NCI-H146 (cell line): ENCODE results near the gene MAP7D1.

ENCODE experiments used
- DNase-seq: peaks from one replicate; lab custom pipeline; 2025; lab: John Stamatoyannopoulos, UW

MAP7D1 gene

GRCh38 chr1:36155408-36156328, at the start of gene MAP7D1:
Gene MAP7D1 (plus strand): TSS chr1:36156160. CDS start chr1:36156418, 258 bp downstream.
- DNase-seq = peak; percentile 63

GRCh38 chr1:36106269-36106668, 49.7 kb upstream of the MAP7D1 start:
- no peak for DNase-seq

GRCh38 chr1:36107394-36107793, 48.6 kb upstream of the MAP7D1 start:
- no peak for DNase-seq

- DNase-seq = no peak
These were observed 47.6 kb upstream of the MAP7D1 start for GRCh38 chr1:36108314-36108713.

GRCh38 chr1:36109041-36109679, 46.8 kb upstream of the MAP7D1 start:
- no peak for DNase-seq

- DNase-seq = no peak
These were observed 44.8 kb upstream of the MAP7D1 start for GRCh38 chr1:36111151-36111550.

GRCh38 chr1:36112823-36113222, 43.1 kb upstream of the MAP7D1 start:
- DNase-seq = no peak

GRCh38 chr1:36114371-36114770, 41.6 kb upstream of the MAP7D1 start:
- DNase-seq = no peak

GRCh38 chr1:36115200-36115669, 40.7 kb upstream of the MAP7D1 start:
- DNase-seq = no peak

- no peak for DNase-seq
These were observed 40.0 kb upstream of the MAP7D1 start for GRCh38 chr1:36115931-36116330.

- DNase-seq = no peak
These were observed 39.1 kb upstream of the MAP7D1 start for GRCh38 chr1:36116901-36117300.

- DNase-seq = no peak
These were observed 37.3 kb upstream of the MAP7D1 start for GRCh38 chr1:36118447-36119204.

- no peak for DNase-seq
These were observed 36.5 kb upstream of the MAP7D1 start for GRCh38 chr1:36119456-36119855.

GRCh38 chr1:36122062-36123030, 33.6 kb upstream of the MAP7D1 start:
- no peak for DNase-seq

GRCh38 chr1:36123356-36123755, 32.6 kb upstream of the MAP7D1 start:
- no peak for DNase-seq

- DNase-seq = no peak
These were observed 31.4 kb upstream of the MAP7D1 start for GRCh38 chr1:36124404-36125128.

GRCh38 chr1:36125129-36125991, 30.6 kb upstream of the MAP7D1 start, which contains the start of gene COL8A2:
Gene COL8A2 (minus strand): TSS chr1:36125222. CDS start chr1:36100242, 24,980 bp downstream.
- peak; percentile 22 for DNase-seq

GRCh38 chr1:36126005-36126716, 29.8 kb upstream of the MAP7D1 start:
- no peak for DNase-seq
